ENCODE results near the gene RAB8A. TPM values are rescaled to one million over a fixed set of nuclear protein-coding genes. Genes with fewer than 3 reads are reported as not detected.

Gene RAB8A
- polyA plus RNA-seq, 3 donors, result 109 to 124 (median 114) TPM

DNA sequence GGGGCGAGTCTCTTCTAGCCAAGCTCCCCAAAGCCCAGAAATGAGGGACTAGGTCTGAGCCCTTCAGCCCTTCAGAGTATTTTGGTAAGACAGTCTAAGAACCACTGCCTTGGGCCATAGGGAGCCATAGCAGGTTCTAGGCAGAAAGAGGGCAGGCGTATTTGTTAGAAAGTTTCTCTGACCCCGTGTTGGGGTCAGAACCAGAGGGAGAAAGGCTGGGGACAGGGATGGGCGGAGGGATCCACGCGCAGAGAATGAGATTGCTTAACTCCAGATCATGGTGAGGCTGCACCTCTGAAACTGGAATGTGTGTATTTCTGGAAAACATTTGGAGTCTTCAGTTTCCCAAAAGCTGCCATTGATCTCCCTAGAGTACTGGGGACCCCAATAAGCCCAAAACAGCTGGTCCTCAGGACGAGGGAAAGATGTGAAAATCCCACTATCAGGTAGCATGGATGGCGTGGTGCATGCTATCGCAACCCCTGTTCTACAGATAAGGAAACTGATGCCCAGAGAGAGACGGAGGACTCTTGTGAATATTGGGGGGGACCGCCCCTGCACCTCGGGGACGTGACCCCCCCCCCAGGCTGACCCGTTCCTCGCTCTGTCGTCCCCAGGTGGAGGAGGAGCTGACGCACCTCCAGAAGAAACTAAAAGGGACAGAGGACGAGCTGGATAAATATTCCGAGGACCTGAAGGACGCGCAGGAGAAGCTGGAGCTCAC, 36.1 kb upstream of the RAB8A start:
- TF ChIP-seq, protein P1, sequence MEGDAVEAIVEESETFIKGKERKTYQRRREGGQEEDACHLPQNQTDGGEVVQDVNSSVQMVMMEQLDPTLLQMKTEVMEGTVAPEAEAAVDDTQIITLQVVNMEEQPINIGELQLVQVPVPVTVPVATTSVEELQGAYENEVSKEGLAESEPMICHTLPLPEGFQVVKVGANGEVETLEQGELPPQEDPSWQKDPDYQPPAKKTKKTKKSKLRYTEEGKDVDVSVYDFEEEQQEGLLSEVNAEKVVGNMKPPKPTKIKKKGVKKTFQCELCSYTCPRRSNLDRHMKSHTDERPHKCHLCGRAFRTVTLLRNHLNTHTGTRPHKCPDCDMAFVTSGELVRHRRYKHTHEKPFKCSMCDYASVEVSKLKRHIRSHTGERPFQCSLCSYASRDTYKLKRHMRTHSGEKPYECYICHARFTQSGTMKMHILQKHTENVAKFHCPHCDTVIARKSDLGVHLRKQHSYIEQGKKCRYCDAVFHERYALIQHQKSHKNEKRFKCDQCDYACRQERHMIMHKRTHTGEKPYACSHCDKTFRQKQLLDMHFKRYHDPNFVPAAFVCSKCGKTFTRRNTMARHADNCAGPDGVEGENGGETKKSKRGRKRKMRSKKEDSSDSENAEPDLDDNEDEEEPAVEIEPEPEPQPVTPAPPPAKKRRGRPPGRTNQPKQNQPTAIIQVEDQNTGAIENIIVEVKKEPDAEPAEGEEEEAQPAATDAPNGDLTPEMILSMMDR (IDR thresholded peaks at IDR 0.05), result no peak
- H3K4me1 Mint-ChIP-seq, result peaks cover 47% of the 10 kb centered on the region
- H3K27ac Mint-ChIP-seq, result peak overlapping the region; percentile 79 to 96 (median 86)
- peak overlapping the region; percentile 83 for H3K4me2 ChIP-seq (replicated peaks; ENCODE audit: extremely low read depth, low read length, poor library complexity, severe bottlenecking)
- peaks cover 41 to 47% of the 10 kb centered on the region in 2 donors for H3K4me1 ChIP-seq (ENCODE audit: control insufficient read depth in 1 of 2, insufficient read depth in 2 of 2, low read length in 2 of 2)
- intact Hi-C loops (cut with micrococcal nuclease), result loop anchor here (5.0 kb wide), 1 partner anchor 37 kb away; the partner anchor contains the start of gene RAB8A (in 2 of the 2)
- H3K36me3 Mint-ChIP-seq, result peaks cover 4 to 17% of the 10 kb centered on the region in 2 donors
- no peaks in the 10 kb centered on the region for H3K27me3 ChIP-seq (ENCODE audit: control insufficient read depth in 2 of 2, insufficient read depth in 2 of 2, low read length in 2 of 2)
- no peaks in the 10 kb centered on the region for H3K36me3 ChIP-seq (replicated peaks in 1 of 2; ENCODE audit: control insufficient read depth in 1 of 2, insufficient read depth in 2 of 2, low read length in 2 of 2)
- H4K20me1 ChIP-seq (ENCODE audit: insufficient read depth, low read length), result peaks cover 16% of the 10 kb centered on the region
- WGBS (ENCODE audit: insufficient coverage), result 27% methylated on average over 8 of the region's 21 CpGs
- no peaks in the 10 kb centered on the region for H3K9me3 ChIP-seq (replicated peaks in 1 of 2; ENCODE audit: control insufficient read depth in 1 of 2, insufficient read depth in 1 of 2, low read length in 2 of 2)
- H3K79me2 ChIP-seq (ENCODE audit: insufficient read depth, low read length), result peaks cover 43% of the 10 kb centered on the region
- H3K4me3 ChIP-seq (replicated peaks in 1 of 3; ENCODE audit: low read depth in 2 of 3, low read length in 3 of 3), result peak overlapping the region; percentile 47 to 97 (median 84)
- DNase-seq, result no peak
- H2AFZ ChIP-seq (ENCODE audit: insufficient read depth, low read depth, low read length, poor library complexity, severe bottlenecking), result peak overlapping the region; percentile 82
- peaks cover 0 to 3% (median 0%) of the 10 kb centered on the region in 3 donors for H3K27me3 Mint-ChIP-seq (ENCODE audit: low read depth in 3 of 3)
- H3K4me3 Mint-ChIP-seq, result peak overlapping the region; percentile 76 to 88
- peak overlapping the region; percentile 47 to 99 for H3K27ac ChIP-seq (ENCODE audit: low read depth in 1 of 2, low read length in 2 of 2)
- no peaks in the 10 kb centered on the region for H3K9me3 Mint-ChIP-seq
- peak overlapping the region; percentile 96 for H3K9ac ChIP-seq (ENCODE audit: insufficient read depth, low read length, poor library complexity, severe bottlenecking)

DNA sequence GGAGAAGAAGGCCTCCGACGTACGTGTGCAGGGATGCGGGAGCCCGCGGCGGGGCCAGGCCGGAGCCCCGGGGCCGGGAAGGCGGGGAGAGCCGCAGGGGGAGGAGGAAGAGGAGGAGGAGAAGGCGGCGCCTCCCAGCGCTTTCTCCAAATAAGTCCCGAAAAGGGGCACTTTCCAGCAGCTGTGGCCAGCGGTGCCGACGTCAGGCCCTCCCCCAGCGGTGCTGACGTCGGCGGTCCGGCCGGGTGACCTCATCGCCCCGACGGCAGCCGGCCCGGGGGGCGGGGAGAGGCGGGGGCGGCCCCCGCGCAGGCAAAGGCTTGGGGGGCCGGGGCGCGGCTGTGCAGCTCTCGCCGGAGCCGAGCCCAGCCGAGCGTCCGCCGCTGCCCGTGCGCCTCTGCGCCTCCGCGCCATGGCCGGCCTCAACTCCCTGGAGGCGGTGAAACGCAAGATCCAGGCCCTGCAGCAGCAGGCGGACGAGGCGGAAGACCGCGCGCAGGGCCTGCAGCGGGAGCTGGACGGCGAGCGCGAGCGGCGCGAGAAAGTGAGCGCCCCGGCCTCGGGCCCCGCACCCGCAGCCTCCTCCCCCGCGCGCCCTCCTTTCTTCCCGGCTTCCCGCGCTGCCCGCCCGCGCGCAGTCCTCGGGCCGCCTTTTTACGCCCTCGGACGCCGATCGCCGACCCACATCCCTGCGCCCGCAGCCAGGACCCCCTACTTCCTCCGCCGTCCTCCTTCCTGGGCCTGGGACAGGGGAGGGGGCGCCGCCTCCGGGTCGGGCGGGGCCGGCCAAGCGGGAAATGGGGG, 35.3 kb upstream of the RAB8A start, which contains the start of gene TPM4:
Gene TPM4, plus strand, starts transcription at position 342 of the 804 bp plus-strand sequence. Its CDS starts 71 bp downstream, at position 413.
- Histone ChIP-seq H3K9ac (ENCODE audit: insufficient read depth, low read length, poor library complexity, severe bottlenecking) (peak within 1 kb of the TSS; percentile 96), H3K27me3 (ENCODE audit: control insufficient read depth in 2 of 2, insufficient read depth in 2 of 2, low read length in 2 of 2) (no peaks in the 10 kb centered on the region), H4K20me1 (ENCODE audit: insufficient read depth, low read length) (peaks cover 24% of the 10 kb centered on the region), H3K79me2 (ENCODE audit: insufficient read depth, low read length) (peaks cover 50% of the 10 kb centered on the region), H3K27ac (ENCODE audit: low read depth in 1 of 2, low read length in 2 of 2) (peak within 1 kb of the TSS; percentile 90 to 99), H3K36me3 (replicated peaks in 1 of 2; ENCODE audit: control insufficient read depth in 1 of 2, insufficient read depth in 2 of 2, low read length in 2 of 2) (peaks cover 3 to 7% of the 10 kb centered on the region in 2 donors), H3K9me3 (replicated peaks in 1 of 2; ENCODE audit: control insufficient read depth in 1 of 2, insufficient read depth in 1 of 2, low read length in 2 of 2) (no peaks in the 10 kb centered on the region), H2AFZ (ENCODE audit: insufficient read depth, low read depth, low read length, poor library complexity, severe bottlenecking) (peak within 1 kb of the TSS; percentile 82), H3K4me2 (replicated peaks; ENCODE audit: extremely low read depth, low read length, poor library complexity, severe bottlenecking) (peak within 1 kb of the TSS; percentile 83), H3K4me3 (replicated peaks in 1 of 3; ENCODE audit: low read depth in 2 of 3, low read length in 3 of 3) (peak within 1 kb of the TSS; percentile 84 to 97 (median 92)), H3K4me1 (ENCODE audit: control insufficient read depth in 1 of 2, insufficient read depth in 2 of 2, low read length in 2 of 2) (peaks cover 42 to 47% of the 10 kb centered on the region in 2 donors)
- DNase-seq, result peak; percentile 80 to 90 (median 86)
- H3K27me3 Mint-ChIP-seq (ENCODE audit: low read depth in 3 of 3), result peaks cover 0 to 3% (median 0%) of the 10 kb centered on the region in 3 donors
- peaks cover 10 to 24% of the 10 kb centered on the region in 2 donors for H3K36me3 Mint-ChIP-seq
- peaks cover 53% of the 10 kb centered on the region for H3K4me1 Mint-ChIP-seq
- TF ChIP-seq, protein P1 (IDR thresholded peaks at IDR 0.05), result no peak
- peak within 1 kb of the TSS; percentile 88 to 92 for H3K4me3 Mint-ChIP-seq
- intact Hi-C loops (cut with micrococcal nuclease), result loop anchor here (5.0 kb wide), 1 partner anchor 36 kb away; the partner anchor contains the start of gene RAB8A (in 2 of the 2)
- WGBS (ENCODE audit: insufficient coverage), result 0% methylated on average over 71 of the region's 101 CpGs
- no peaks in the 10 kb centered on the region for H3K9me3 Mint-ChIP-seq
- peak within 1 kb of the TSS; percentile 96 to 100 (median 99) for H3K27ac Mint-ChIP-seq
